ENCODE data around the gene BDNF. TPM values are rescaled to one million over a fixed set of nuclear protein-coding genes. Genes with fewer than 3 reads are reported as not detected.

The BDNF gene
- total RNA-seq = under 0.01 and 0.08 TPM in 2 replicates

DNA sequence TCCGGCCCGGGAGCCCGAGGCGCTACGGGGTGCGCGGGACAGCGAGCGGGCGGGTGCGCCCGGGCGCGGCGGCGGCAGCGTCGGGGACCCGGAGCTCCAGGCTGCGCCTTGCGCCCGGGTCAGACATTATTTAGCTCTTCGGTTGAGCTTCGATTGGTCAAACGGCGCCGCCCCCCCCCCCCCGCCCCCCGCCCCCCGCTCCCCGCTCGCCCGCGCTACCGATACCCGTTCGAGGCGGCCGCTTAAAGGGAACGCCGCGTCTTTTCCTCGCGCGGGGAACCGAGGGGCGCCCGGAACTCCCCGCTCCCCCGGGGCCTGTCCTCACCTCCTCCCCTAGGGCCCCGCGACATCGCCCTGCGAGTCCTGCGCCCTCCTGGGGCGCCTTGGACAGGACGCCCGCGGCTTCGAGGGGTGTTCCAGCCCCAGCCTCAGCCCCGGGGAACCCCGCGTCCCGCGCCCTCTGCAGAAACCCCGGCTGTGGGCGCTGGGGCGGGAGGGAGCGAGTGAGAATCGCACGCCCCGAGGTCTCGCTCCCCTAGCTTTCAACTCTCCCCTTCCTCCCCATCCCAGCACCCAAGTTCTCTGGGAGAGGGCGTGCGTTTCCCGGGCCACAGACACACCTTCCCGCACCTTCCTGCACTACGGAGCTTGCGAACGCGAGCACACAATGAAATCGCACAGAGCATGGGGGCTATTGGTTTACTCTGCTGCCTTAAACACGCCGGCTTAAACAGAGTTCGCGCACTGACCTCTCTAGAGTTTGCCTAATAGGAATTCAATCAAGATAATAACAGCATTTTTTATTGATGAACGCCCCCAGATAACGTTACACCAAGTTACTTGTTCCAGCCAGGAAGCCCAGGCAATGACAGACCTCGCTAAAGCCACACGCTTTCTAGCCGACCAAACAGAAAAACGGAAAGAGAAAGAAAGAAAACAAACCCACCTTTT, at the start of gene BDNF:
Gene BDNF (minus strand): TSS at position 105 of the 951 bp plus-strand sequence. CDS start 41,891 bp downstream, outside the sequence.

Other genes with a start within 250 kb of the BDNF start
- gene LGR4, start 227.7 kb downstream of the BDNF start, total RNA-seq = 30.8 and 35.0 TPM in 2 replicates
- gene LIN7C, start 193.7 kb downstream of the BDNF start, total RNA-seq = 31.8 and 33.1 TPM in 2 replicates

All from hair follicular keratinocyte (primary cell).